ENCODE results near the gene RASGRF2.

Gene RASGRF2

GRCh38 chr5:81095835-81096234, 135.7 kb downstream of the RASGRF2 start:
- no peak for DNase-seq (ENCODE audit: low read depth in 1 of 2, low spot score in 1 of 2)
- H3K27ac ChIP-seq (replicated peaks): no peak overlapping the region
- no peaks in the 10 kb centered on the region for H3K27me3 ChIP-seq (ENCODE audit: insufficient read depth, poor library complexity, severe bottlenecking)

GRCh38 chr5:81097713-81098112, 137.6 kb downstream of the RASGRF2 start:
- TF ChIP-seq CTCF (IDR thresholded peaks at IDR 0.05; ENCODE audit: insufficient read depth, low read length) (no peak), GABPA (IDR thresholded peaks at IDR 0.05; ENCODE audit: low read depth) (no peak), SPI1 (IDR thresholded peaks at IDR 0.05; ENCODE audit: borderline replicate concordance, low read depth) (no peak), REST (IDR thresholded peaks at IDR 0.05; ENCODE audit: insufficient replicate concordance, low read depth) (no peak), POLR2AphosphoS5 (IDR thresholded peaks at IDR 0.05; ENCODE audit: low read depth) (no peak)
- no peaks in the 10 kb centered on the region for H3K27me3 ChIP-seq (ENCODE audit: insufficient read depth, poor library complexity, severe bottlenecking)
- no peak overlapping the region for H3K27ac ChIP-seq (replicated peaks)
- no peak overlapping the region for H3K4me3 ChIP-seq (replicated peaks; ENCODE audit: insufficient read depth, low read length)
- no peak for DNase-seq (ENCODE audit: low read depth in 1 of 2, low spot score in 1 of 2)

More at GRCh38 chr5:81095835-81096234, 135.7 kb downstream of the RASGRF2 start:
- H3K4me3 ChIP-seq (replicated peaks; ENCODE audit: insufficient read depth, low read length): no peak overlapping the region
- TF ChIP-seq SPI1 (IDR thresholded peaks at IDR 0.05; ENCODE audit: borderline replicate concordance, low read depth) (no peak), GABPA (IDR thresholded peaks at IDR 0.05; ENCODE audit: low read depth) (no peak), POLR2AphosphoS5 (IDR thresholded peaks at IDR 0.05; ENCODE audit: low read depth) (no peak), CTCF (IDR thresholded peaks at IDR 0.05; ENCODE audit: insufficient read depth, low read length) (no peak), REST (IDR thresholded peaks at IDR 0.05; ENCODE audit: insufficient replicate concordance, low read depth) (no peak)

GRCh38 chr5:81105261-81105877, 145.2 kb downstream of the RASGRF2 start:
- no peak overlapping the region for H3K4me3 ChIP-seq (replicated peaks; ENCODE audit: insufficient read depth, low read length)
- no peak for TF ChIP-seq GABPA (IDR thresholded peaks at IDR 0.05; ENCODE audit: low read depth)
- no peak for TF ChIP-seq CTCF (IDR thresholded peaks at IDR 0.05; ENCODE audit: insufficient read depth, low read length)
- TF ChIP-seq POLR2AphosphoS5 (IDR thresholded peaks at IDR 0.05; ENCODE audit: low read depth): no peak
- no peak for TF ChIP-seq SPI1 (IDR thresholded peaks at IDR 0.05; ENCODE audit: borderline replicate concordance, low read depth)
- TF ChIP-seq REST (IDR thresholded peaks at IDR 0.05; ENCODE audit: insufficient replicate concordance, low read depth): no peak
- H3K27ac ChIP-seq (replicated peaks): no peak overlapping the region
- DNase-seq (ENCODE audit: low read depth in 1 of 2, low spot score in 1 of 2): no peak
- H3K27me3 ChIP-seq (ENCODE audit: insufficient read depth, poor library complexity, severe bottlenecking): no peaks in the 10 kb centered on the region
